SW 1271 (cell line): ENCODE measurements around the gene CHKB.
"Not testable (repeated sequence)": the region's sequence is repeated elsewhere in the genome, so short reads cannot be mapped to it uniquely, and the experiment has no call there.

Experiments
- DNase-seq, 2 experiments: peaks; one replicate each; lab custom pipeline; 2025; lab: John Stamatoyannopoulos, UW

The CHKB gene, protein sequence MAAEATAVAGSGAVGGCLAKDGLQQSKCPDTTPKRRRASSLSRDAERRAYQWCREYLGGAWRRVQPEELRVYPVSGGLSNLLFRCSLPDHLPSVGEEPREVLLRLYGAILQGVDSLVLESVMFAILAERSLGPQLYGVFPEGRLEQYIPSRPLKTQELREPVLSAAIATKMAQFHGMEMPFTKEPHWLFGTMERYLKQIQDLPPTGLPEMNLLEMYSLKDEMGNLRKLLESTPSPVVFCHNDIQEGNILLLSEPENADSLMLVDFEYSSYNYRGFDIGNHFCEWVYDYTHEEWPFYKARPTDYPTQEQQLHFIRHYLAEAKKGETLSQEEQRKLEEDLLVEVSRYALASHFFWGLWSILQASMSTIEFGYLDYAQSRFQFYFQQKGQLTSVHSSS

GRCh38 chr22:50582493-50583293, at the start of gene CHKB:
Gene CHKB, minus strand, starts transcription at chr22:50582849. Its CDS starts 68 bp downstream, at chr22:50582781.
- peak; percentile 82 to 94 for DNase-seq

GRCh38 chr22:50630376-50630775, 47.7 kb upstream of the CHKB start:
- DNase-seq: no peak

GRCh38 chr22:50628543-50629134, 46.0 kb upstream of the CHKB start:
- DNase-seq: no peak

DNA sequence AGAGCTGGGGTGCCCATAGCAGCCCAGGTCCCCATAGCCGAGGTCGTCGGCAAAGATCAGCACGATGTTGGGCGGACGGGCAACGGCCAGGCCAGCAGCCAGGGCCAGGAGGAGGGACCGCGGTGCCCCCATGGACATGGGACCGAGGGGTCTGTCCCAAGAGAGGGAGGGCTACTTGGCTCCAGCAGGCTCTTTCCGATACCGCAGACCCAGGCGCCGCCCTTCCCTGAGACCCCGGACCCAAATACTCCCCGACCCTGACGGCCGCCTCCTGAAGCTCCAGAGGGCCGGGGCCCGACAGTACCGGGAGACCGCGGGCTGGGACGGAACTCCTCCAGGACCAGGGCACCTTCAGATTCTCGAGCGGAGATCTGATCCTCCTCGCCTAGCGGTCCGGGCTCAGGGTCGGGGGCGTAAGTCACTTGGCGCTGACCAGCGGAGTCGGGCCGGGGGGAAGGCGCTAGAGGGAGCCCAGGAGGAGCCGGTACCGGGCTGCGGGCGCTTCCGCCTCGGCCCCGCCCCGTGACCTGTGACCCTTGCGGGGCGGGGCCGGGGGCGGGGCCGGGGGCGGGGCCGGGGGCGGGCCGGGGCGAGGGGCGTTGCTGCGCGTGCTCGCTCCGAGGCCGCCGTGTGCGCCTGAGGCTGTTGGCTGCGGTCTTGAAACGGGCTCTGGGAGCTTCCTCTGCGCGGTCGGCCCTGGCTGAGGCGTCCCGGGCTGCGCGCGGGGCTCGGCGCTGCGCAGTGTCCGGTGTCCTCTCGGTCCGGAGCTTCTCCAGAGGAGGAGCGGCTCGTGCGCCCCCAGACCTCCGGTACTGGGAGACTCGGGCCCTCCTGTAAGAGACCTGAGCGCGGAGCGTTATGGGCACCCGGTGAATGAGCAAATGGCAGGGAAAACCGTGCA, 45.2 kb upstream of the CHKB start, which contains the start of gene ARSA:
ARSA (minus strand) TSS at position 511 of the 901 bp plus-strand sequence; CDS start at position 138, 373 bp downstream.
- DNase-seq: peak in 1 of 2 experiments; percentile 46

- no peak for DNase-seq
These were observed 44.4 kb upstream of the CHKB start for GRCh38 chr22:50626850-50627641.

- no peak for DNase-seq
These were observed 43.7 kb upstream of the CHKB start for GRCh38 chr22:50626314-50626849.

DNA sequence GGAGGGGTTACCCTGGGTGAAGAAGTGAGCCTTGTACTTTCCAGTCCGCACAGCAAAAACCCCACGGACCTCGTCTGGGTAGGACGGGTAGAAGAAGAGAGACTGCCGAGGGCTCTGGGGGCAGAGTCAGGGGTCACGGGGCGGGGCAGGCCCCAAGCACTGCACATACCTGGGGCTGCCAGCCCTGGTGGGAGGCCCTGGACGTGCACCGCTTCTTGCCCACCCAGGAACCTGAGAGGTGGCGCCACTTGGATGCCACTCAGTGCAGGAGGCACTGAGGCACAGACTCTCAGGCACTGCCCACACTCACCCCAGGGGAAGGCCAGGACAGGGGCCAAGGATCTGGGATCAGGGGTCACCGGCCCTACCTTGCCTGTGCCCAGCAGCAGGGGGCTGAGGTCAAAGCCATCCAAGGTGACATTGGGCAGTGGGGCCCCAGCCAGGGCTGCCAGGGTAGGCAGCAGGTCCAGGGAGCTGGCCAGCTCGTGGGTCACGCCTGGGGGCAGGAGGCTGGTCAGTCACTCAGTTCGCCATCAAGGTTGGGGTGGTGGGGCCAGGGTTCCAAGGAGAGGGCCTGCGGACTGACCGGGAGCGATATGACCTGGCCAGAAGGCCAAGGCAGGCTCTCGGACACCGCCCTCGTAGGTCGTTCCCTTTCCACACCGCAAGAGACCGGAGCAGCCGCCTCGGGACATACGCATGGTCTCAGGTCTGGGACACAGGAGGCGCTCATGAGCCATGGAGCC, 43.1 kb upstream of the CHKB start:
- DNase-seq: no peak

GRCh38 chr22:50625131-50625567, 42.5 kb upstream of the CHKB start:
- no peak for DNase-seq

DNA sequence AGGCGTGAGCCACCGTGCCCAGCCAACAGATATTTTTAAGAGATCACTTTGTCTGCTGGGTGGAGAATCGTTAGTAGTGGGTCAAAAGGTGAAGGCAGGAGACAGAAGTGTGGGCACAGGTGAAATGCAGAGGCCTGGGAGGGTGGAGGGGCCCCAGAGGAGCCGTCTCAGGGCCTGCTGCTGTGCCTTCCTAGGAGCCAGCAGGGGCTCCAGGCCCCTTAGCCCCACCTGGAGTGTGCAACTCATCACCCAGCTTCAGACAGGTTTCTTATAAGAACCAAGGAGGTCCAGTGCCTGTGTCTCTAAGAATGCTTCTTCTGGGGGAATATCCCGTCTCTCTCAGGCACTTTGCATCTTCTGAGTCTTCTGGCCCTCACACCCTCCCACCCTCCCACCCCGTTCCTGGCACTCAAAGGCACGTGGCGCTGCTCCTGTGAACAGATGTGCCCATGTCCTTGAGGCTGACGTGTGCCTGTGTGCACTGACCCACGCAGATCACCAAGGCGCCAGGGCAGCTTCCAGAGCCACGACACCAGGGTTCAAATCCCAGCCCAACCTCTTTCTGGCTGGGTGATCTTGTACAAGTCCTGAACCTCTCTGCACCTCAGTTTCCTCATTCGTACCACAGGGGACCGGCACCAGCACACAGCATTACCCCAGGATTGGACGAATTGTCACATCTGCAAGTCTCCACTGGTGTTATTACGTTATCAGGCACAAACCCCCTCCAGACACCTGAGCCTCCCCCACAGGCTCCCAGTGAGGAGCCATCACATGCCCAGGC, 41.9 kb upstream of the CHKB start:
- no peak for DNase-seq

GRCh38 chr22:50622723-50623327, 40.2 kb upstream of the CHKB start:
- no peak for DNase-seq

DNA sequence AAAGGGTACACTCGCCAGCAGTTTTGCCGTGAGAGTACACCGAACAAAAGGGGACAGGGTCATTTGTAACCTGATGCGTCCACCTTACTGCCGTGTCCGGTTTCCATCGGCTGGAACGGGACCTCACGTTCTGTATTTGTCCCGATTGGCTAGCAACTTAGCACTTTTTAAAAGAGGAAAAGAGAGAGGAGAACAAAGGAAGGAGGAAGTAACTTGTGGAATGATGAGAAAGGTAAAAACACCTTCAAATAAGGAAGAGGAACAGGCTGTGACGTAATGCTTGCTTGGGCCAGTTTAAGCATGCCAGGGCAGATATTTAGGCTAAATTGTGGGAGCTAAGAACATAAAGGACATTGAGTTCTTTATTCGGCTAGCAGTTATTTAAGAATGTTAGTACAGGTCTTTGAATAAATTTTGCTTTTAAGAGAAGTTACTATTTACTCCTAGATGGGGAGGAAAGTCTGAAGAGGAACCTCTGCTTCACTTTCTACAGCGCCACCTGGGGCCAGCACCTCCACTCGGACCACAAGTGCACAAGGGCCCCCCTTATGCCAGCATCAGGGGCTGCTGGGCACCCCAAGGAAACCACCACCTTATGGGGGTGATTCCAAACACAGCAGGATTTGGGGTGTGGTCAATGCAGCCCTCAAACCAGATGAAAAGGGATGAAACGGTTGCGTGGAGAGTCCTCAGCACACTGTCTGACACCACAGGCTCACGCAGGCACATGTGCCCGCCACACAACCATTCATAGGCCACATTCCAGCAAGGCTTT, 39.5 kb upstream of the CHKB start:
- no peak for DNase-seq

- no peak for DNase-seq
These were observed 38.8 kb upstream of the CHKB start for GRCh38 chr22:50621356-50621880.

- DNase-seq: no peak
These were observed 38.1 kb upstream of the CHKB start for GRCh38 chr22:50620593-50621355.

- not testable (repeated sequence) for DNase-seq
These were observed 31.6 kb upstream of the CHKB start for GRCh38 chr22:50614296-50614695.

GRCh38 chr22:50613291-50613981, 30.8 kb upstream of the CHKB start:
- no peak for DNase-seq
